Measurements from ENCODE around the gene CREM. TPM values are rescaled to one million over a fixed set of nuclear protein-coding genes. Genes with fewer than 3 reads are reported as not detected.

The CREM gene
- total RNA-seq, 1 experiment from 2014 or later, result 21.4 TPM

- peak; percentile 96 for ATAC-seq
- intact Hi-C loops (cut with micrococcal nuclease), result loop anchor here (1.0 kb wide), 1 partner anchor 68 kb away; no protein-coding TSS in a partner anchor
- TF ChIP-seq YY1 (IDR thresholded peaks at IDR 0.05; ENCODE audit: extremely low read depth, insufficient replicate concordance, low read depth, low read length) (no peak), ZFX (IDR thresholded peaks at IDR 0.05) (no peak), EZH2phosphoT487 (IDR thresholded peaks at IDR 0.05; ENCODE audit: borderline replicate concordance) (no peak), SRF (IDR thresholded peaks at IDR 0.05; ENCODE audit: low read depth) (no peak; the same call in 1 of the 2 replicates), POLR2A (IDR thresholded peaks at IDR 0.05; ENCODE audit: borderline replicate concordance, extremely low read depth, insufficient read depth, insufficient read length) (no peak), ELF1 (IDR thresholded peaks at IDR 0.05; ENCODE audit: borderline replicate concordance, low read depth) (0 out of 2 replicates have a peak, but pooled peaks have one; percentile 20), RAD21 (IDR thresholded peaks at IDR 0.05; ENCODE audit: low read depth) (peak; percentile 57), SIN3A (IDR thresholded peaks at IDR 0.05; ENCODE audit: low read depth) (no peak; the same call in 1 of the 2 replicates), JUND (IDR thresholded peaks at IDR 0.05) (peak; percentile 46), ATF3 (IDR thresholded peaks at IDR 0.05) (no peak; the same call in 1 of the 2 replicates), CEBPB (IDR thresholded peaks at IDR 0.05; ENCODE audit: low read depth) (0 out of 2 replicates have a peak, but pooled peaks have one; percentile 8), ZBTB33 (IDR thresholded peaks at IDR 0.05; ENCODE audit: extremely low read depth, insufficient replicate concordance, low read length) (no peak), EGR1 (IDR thresholded peaks at IDR 0.05; ENCODE audit: low read depth) (0 out of 2 replicates have a peak, but pooled peaks have one; percentile 22), EZH2 (IDR thresholded peaks at IDR 0.05) (no peak), POLR2AphosphoS5 (IDR thresholded peaks at IDR 0.05; ENCODE audit: low read depth, low read length) (no peak), FOSL1 (IDR thresholded peaks at IDR 0.05; ENCODE audit: low read depth) (peak; percentile 21), CTCF (IDR thresholded peaks at IDR 0.05 in 2 of 3, conservative IDR thresholded peaks at IDR 0.05 in 1 of 3; ENCODE audit: borderline replicate concordance in 1 of 3, insufficient read depth in 1 of 3, low read depth in 2 of 3, low read length in 2 of 3) (peak; percentile 68 to 88 (median 80)), ZNF274 (IDR thresholded peaks at IDR 0.05; ENCODE audit: low read depth, low read length) (no peak), CBX3 (IDR thresholded peaks at IDR 0.05; ENCODE audit: low read depth) (peak; percentile 12; the same call in 1 of the 2 replicates), MAX (IDR thresholded peaks at IDR 0.05) (no peak), TCF7L2 (IDR thresholded peaks at IDR 0.05; ENCODE audit: borderline replicate concordance, extremely low read depth, insufficient read depth, insufficient read length) (peak; percentile 44)
Observed at GRCh38 chr10:35195361-35196306, 69.0 kb downstream of the CREM start.

More at GRCh38 chr10:35195361-35196306, 69.0 kb downstream of the CREM start:
- RAD21 ChIA-PET (ENCODE audit: low non-redundant PET in 1 of 2, low total read pairs in 2 of 2, uncharacterized antibody in 2 of 2, unreplicated experiment in 2 of 2), result interaction anchor here (0.7 to 1.1 kb wide), 3 partner anchors 9 to 69 kb away, joined by 3 to 9 read pairs (median 5); partner anchors contain the start of gene CREM (in 1 of the 2)
- POLR2A ChIA-PET, result interaction anchor here (0.6 to 2.0 kb wide), 5 partner anchors 9 to 95 kb away, joined by 3 to 9 read pairs (median 4); partner anchors contain the start of gene CREM
- H3K4me2 ChIP-seq (ENCODE audit: low read length), result peak overlapping the region; percentile 88
- H3K9me2 ChIP-seq (ENCODE audit: insufficient read depth), result no peaks in the 10 kb centered on the region
- H3K4me3 ChIP-seq (replicated peaks in 1 of 2; ENCODE audit: low read depth in 1 of 2, low read length in 2 of 2), result peak overlapping the region; percentile 27 to 58
- no peaks in the 10 kb centered on the region for H3K36me3 ChIP-seq (ENCODE audit: control insufficient read depth in 1 of 2, insufficient read depth in 2 of 2, low read length in 2 of 2)
- no peaks in the 10 kb centered on the region for H3K27me3 ChIP-seq (ENCODE audit: insufficient read depth, low read length)
- H4K20me1 ChIP-seq (ENCODE audit: insufficient read depth), result no peaks in the 10 kb centered on the region
- H3K9ac ChIP-seq (ENCODE audit: low read length), result peak overlapping the region; percentile 47
- peak; percentile 82 for DNase-seq (ENCODE audit: low read depth, low spot score)
- H3K79me2 ChIP-seq (ENCODE audit: insufficient read depth, low read length), result no peaks in the 10 kb centered on the region
- no peaks in the 10 kb centered on the region for H3K9me3 ChIP-seq (ENCODE audit: control insufficient read depth in 1 of 2, insufficient read depth in 1 of 2, low read depth in 1 of 2, low read length in 2 of 2)
- H3K27ac ChIP-seq (ENCODE audit: low read depth, low read length), result peak overlapping the region; percentile 57
- H2AFZ ChIP-seq (ENCODE audit: low read depth, low read length, poor library complexity, severe bottlenecking), result peak overlapping the region; percentile 98
- BruUV-seq (replicated peaks), result TSS peak; percentile 78
- CTCF ChIA-PET, result interaction anchor here (0.6 to 2.4 kb wide), 24 partner anchors 9 to 367 kb away, joined by 3 to 34 read pairs (median 4); partner anchors contain the start of gene CREM
- peaks cover 5 to 18% of the 10 kb centered on the region in 2 experiments; a peak in 3 of 4 replicates for H3K4me1 ChIP-seq (ENCODE audit: control insufficient read depth in 1 of 2, insufficient read depth in 2 of 2, low read length in 2 of 2)

Data from HCT116 (cell line).